GM10266 (cell line): ENCODE measurements around the gene KISS1.

Experiments used
- DNase-seq: peaks from one replicate; pipeline ENCODE4 v3.0.0; 2012; ENCODE audit errors: extremely low spot score
- CTCF ChIP-seq: IDR thresholded peaks from 2 replicates; pipeline ENCODE4 v1.5.1; 2012; ENCODE audit warnings: mild to moderate bottlenecking, low read depth; ENCODE audit not compliant: control insufficient read depth, insufficient read depth; ENCODE audit errors: missing control alignments

KISS1 gene

GRCh38 chr1:204230211-204230610 is 33.9 kb upstream of the KISS1 start:
- DNase-seq = no peak
- TF ChIP-seq CTCF = no peak

- DNase-seq = no peak
- no peak for TF ChIP-seq CTCF
These were observed 32.6 kb upstream of the KISS1 start for GRCh38 chr1:204228896-204229295.

- no peak for TF ChIP-seq CTCF
These were observed 31.9 kb upstream of the KISS1 start for GRCh38 chr1:204227996-204228785.

GRCh38 chr1:204227351-204227750 is 31.1 kb upstream of the KISS1 start:
- DNase-seq = no peak
- TF ChIP-seq CTCF = no peak

More at GRCh38 chr1:204227996-204228785, 31.9 kb upstream of the KISS1 start:
- DNase-seq = no peak

- no peak for TF ChIP-seq CTCF
- DNase-seq = no peak
These were observed 29.8 kb upstream of the KISS1 start for GRCh38 chr1:204225841-204226735.

- no peak for DNase-seq
- TF ChIP-seq CTCF = no peak
These were observed 28.4 kb upstream of the KISS1 start for GRCh38 chr1:204224655-204225054.

- TF ChIP-seq CTCF = no peak
- no peak for DNase-seq
These were observed 27.0 kb upstream of the KISS1 start for GRCh38 chr1:204223129-204223860.
